GM18517 (cell line): ENCODE measurements around the gene LTA.

ENCODE experiments used
- ATAC-seq: cut with Tn5 transposase; IDR thresholded peaks from one replicate; pipeline ENCODE4 v1.9.1; 2021; ENCODE audit warnings: mild to moderate bottlenecking, moderate library complexity; ENCODE audit not compliant: unreplicated experiment

LTA gene

DNA sequence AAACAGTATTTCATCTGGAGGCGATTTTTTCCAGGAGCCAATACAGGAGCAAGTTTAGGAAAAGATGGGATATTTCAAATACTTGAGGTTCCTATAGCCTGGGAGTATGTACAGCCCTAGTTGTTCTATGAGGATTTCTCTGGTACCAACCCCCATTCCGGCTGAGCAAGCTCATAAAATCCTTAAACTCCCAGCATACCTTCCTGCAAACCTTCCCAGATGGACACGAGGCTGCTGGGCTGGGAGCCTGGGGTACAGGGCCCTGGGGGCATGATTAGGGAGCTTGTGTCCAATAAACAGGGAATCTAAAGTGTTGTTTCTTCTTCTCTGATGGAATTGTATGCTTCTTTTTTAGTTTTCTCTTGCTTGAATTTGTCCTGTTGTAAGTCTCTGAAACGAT, 49.9 kb downstream of the LTA start:
- ATAC-seq, result no peak

DNA sequence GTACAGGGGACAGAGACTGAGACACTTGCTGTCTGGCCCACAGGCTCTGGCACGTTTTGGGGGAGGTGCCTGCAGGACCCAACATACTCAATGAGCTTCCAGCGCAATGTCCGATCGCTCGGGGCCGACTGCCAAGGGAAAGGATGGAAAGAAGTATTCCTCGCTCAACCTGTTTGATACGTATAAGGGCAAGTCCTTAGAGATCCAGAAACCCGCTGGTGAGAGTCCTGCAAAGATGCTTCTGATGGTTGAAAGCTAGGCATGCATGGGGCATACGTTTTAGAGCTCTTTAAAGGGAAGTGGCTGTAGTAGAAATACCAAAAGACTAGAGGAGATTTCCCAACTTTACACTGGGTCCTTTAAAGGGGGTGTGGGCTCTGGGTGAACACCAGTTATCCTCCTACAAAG, 50.6 kb downstream of the LTA start:
- no peak for ATAC-seq
